Prostate gland (tissue), 2 donors: ENCODE data around the gene ELMO1.

Experiments used
- POLR2A ChIP-seq: fragments of 450-650 bp; IDR thresholded peaks from one replicate; pipeline ENCODE4 v1.6.1; 2016; ENCODE audit warnings: antibody characterized with exemption, mild to moderate bottlenecking
- POLR2AphosphoS5 ChIP-seq: sonication (generic); formaldehyde crosslinking; IDR thresholded peaks from one replicate; pipeline ENCODE4 v1.6.1; 2017; ENCODE audit warnings: antibody characterized with exemption
- TF ChIP-seq, protein P1 (sequence below), 4 experiments: fragments of 200-600 bp in 2 of 4; fragments of 450-650 bp in 2 of 4; sonication (generic) in 2 of 4; IDR thresholded peaks; 1 replicate in 3 of 4; 2 replicates in 1 of 4; pipeline ENCODE4 v1.5.1; 2016 to 2019; ENCODE audit warnings: antibody characterized with exemption in 4 of 4, mild to moderate bottlenecking in 2 of 4, moderate library complexity in 2 of 4

DNA sequence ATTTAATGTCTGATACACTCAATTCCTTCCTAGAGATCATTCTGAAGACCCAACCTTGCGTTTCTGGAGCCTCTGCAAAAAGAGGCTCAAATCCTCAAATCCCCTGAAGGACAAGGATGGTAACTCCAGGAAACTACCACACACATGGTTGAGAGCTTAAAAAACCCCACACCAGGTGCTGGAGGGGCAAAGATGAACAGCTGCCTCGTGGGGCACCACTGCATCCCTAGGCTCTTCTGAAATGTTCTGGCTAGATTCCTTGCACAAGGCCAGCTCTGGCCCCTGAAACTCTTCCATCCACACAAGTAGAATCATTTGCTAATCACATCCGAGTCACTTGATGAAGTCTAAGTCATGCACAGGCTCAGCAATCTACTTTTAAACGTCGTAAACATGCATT lies 286.6 kb downstream of the ELMO1 start:
- no peak for TF ChIP-seq POLR2AphosphoS5
- TF ChIP-seq, protein P1, sequence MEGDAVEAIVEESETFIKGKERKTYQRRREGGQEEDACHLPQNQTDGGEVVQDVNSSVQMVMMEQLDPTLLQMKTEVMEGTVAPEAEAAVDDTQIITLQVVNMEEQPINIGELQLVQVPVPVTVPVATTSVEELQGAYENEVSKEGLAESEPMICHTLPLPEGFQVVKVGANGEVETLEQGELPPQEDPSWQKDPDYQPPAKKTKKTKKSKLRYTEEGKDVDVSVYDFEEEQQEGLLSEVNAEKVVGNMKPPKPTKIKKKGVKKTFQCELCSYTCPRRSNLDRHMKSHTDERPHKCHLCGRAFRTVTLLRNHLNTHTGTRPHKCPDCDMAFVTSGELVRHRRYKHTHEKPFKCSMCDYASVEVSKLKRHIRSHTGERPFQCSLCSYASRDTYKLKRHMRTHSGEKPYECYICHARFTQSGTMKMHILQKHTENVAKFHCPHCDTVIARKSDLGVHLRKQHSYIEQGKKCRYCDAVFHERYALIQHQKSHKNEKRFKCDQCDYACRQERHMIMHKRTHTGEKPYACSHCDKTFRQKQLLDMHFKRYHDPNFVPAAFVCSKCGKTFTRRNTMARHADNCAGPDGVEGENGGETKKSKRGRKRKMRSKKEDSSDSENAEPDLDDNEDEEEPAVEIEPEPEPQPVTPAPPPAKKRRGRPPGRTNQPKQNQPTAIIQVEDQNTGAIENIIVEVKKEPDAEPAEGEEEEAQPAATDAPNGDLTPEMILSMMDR (IDR thresholded peaks at IDR 0.05) = no peak
- TF ChIP-seq POLR2A = no peak
